Measurements from ENCODE around the gene KDM5A. TPM values are rescaled to one million over a fixed set of nuclear protein-coding genes. Genes with fewer than 3 reads are reported as not detected.

KDM5A gene
- total RNA-seq, 4 donors from 2014 or later = 20.5 to 56.6 (median 46.8) TPM

DNA sequence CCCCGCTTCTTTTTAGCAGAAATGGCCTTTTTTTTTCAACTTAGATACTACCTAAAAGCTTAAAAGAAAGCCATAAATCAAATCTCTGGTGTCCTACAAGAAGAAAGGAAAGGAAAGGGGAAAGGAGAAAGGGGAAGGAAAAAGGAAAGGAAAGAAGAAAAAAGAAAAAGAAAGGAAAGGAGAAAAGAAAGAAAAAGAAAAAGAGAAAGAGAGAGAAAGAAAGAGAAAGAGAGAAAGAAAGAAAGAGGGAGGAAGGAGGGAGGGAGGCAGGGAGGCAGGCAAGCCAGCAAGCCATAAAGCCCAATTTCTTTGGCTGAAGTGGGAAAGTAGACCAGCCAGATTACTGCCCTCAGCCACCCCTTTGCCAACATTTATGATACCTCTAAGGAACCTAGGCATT is 94.0 kb downstream of the KDM5A start:
- intact Hi-C loops (cut with DNase I) = no loop called here
- WGBS, 2 donors = 100% methylated on average over 1 of the region's 1 CpG
- H3K4me3 ChIP-seq = no peak overlapping the region
- peaks cover 0 to 100% (median 33%) of the 10 kb centered on the region in 3 donors for H3K36me3 ChIP-seq
- no peaks in the 10 kb centered on the region for H3K9me3 ChIP-seq
- H3K4me1 ChIP-seq = no peaks in the 10 kb centered on the region
- H3K27ac ChIP-seq = no peak overlapping the region
- no peak for TF ChIP-seq CTCF (IDR thresholded peaks at IDR 0.05)
- TF ChIP-seq POLR2A (IDR thresholded peaks at IDR 0.05) = no peak
- no peaks in the 10 kb centered on the region for H3K27me3 ChIP-seq
- DNase-seq = no peak

- peaks cover 0 to 97% (median 33%) of the 10 kb centered on the region in 3 donors for H3K36me3 ChIP-seq
- TF ChIP-seq CTCF (IDR thresholded peaks at IDR 0.05) = no peak
- TF ChIP-seq POLR2A (IDR thresholded peaks at IDR 0.05) = no peak
- H3K4me1 ChIP-seq = no peaks in the 10 kb centered on the region
- intact Hi-C loops (cut with DNase I) = no loop called here
- no peak for DNase-seq
- no peaks in the 10 kb centered on the region for H3K9me3 ChIP-seq
- 93 to 99% methylated on average over 5 of the region's 5 CpGs for WGBS, 2 donors
- H3K27ac ChIP-seq = no peak overlapping the region
- H3K4me3 ChIP-seq = no peak overlapping the region
- no peaks in the 10 kb centered on the region for H3K27me3 ChIP-seq
These were observed 95.9 kb downstream of the KDM5A start for GRCh38 chr12:293199-293598.

GRCh38 chr12:292186-292585 is 96.9 kb downstream of the KDM5A start:
- DNase-seq = no peak
- intact Hi-C loops (cut with DNase I) = no loop called here
- Histone ChIP-seq H3K36me3 (peaks cover 0 to 97% (median 33%) of the 10 kb centered on the region in 3 donors), H3K4me1 (no peaks in the 10 kb centered on the region), H3K27me3 (no peaks in the 10 kb centered on the region), H3K27ac (no peak overlapping the region), H3K4me3 (no peak overlapping the region), H3K9me3 (no peaks in the 10 kb centered on the region)
- WGBS, 2 donors = 64 to 100% methylated on average over 1 of the region's 1 CpG
- TF ChIP-seq CTCF (IDR thresholded peaks at IDR 0.05) = no peak

- no peak for TF ChIP-seq CTCF (IDR thresholded peaks at IDR 0.05)
- no peak for TF ChIP-seq POLR2A (IDR thresholded peaks at IDR 0.05)
- Histone ChIP-seq H3K4me3 (no peak overlapping the region), H3K27me3 (no peaks in the 10 kb centered on the region), H3K36me3 (peaks cover 0 to 92% (median 28%) of the 10 kb centered on the region in 3 donors), H3K9me3 (no peaks in the 10 kb centered on the region), H3K27ac (no peak overlapping the region), H3K4me1 (no peaks in the 10 kb centered on the region)
- 71 to 78% methylated on average over 1 of the region's 1 CpG for WGBS, 2 donors
- DNase-seq = no peak
- intact Hi-C loops (cut with DNase I) = no loop called here
These were observed 97.9 kb downstream of the KDM5A start for GRCh38 chr12:291153-291723.

GRCh38 chr12:288687-289086 is 100.4 kb downstream of the KDM5A start:
- Histone ChIP-seq H3K36me3 (peaks cover 4 to 91% (median 29%) of the 10 kb centered on the region in 3 donors), H3K4me3 (no peak overlapping the region), H3K27me3 (no peaks in the 10 kb centered on the region), H3K27ac (no peak overlapping the region), H3K4me1 (no peaks in the 10 kb centered on the region), H3K9me3 (no peaks in the 10 kb centered on the region)
- DNase-seq = no peak
- TF ChIP-seq POLR2A (IDR thresholded peaks at IDR 0.05) (no peak), CTCF (IDR thresholded peaks at IDR 0.05) (no peak)
- intact Hi-C loops (cut with DNase I) = no loop called here
- WGBS, 2 donors = 44 to 56% methylated on average over 5 of the region's 5 CpGs

All from esophagus squamous epithelium (tissue), 5 donors.